ENCODE data around the gene FAAP100.

Gene FAAP100

GRCh38 chr17:81537856-81538555 lies 14.1 kb downstream of the FAAP100 start:
- Histone ChIP-seq H3K27ac (no peak overlapping the region), H3K4me3 (ENCODE audit: low read depth, low read length) (no peak overlapping the region), H3K27me3 (replicated peaks) (peaks cover 6% of the 10 kb centered on the region), H3K36me3 (replicated peaks) (peaks cover 14% of the 10 kb centered on the region)
- in situ Hi-C loops (cut with HindIII; ENCODE audit: low pct_ligation_motif_present, low sequenced_read_pairs), result no loop called here
- no peak for DNase-seq
- no peak for TF ChIP-seq CTCF (IDR thresholded peaks at IDR 0.05; ENCODE audit: low read depth, low read length, missing control alignments)

GRCh38 chr17:81537343-81537855 lies 14.8 kb downstream of the FAAP100 start:
- no peak overlapping the region for H3K4me3 ChIP-seq (ENCODE audit: low read depth, low read length)
- H3K27ac ChIP-seq, result no peak overlapping the region
- DNase-seq, result no peak
- H3K36me3 ChIP-seq (replicated peaks), result peaks cover 14% of the 10 kb centered on the region
- peaks cover 6% of the 10 kb centered on the region for H3K27me3 ChIP-seq (replicated peaks)
- peak; percentile 72 for TF ChIP-seq CTCF (IDR thresholded peaks at IDR 0.05; ENCODE audit: low read depth, low read length, missing control alignments)
- in situ Hi-C loops (cut with HindIII; ENCODE audit: low pct_ligation_motif_present, low sequenced_read_pairs), result no loop called here

- DNase-seq, result no peak
- in situ Hi-C loops (cut with HindIII; ENCODE audit: low pct_ligation_motif_present, low sequenced_read_pairs), result no loop called here
- H3K27ac ChIP-seq, result no peak overlapping the region
- TF ChIP-seq CTCF (IDR thresholded peaks at IDR 0.05; ENCODE audit: low read depth, low read length, missing control alignments), result no peak
- peaks cover 6% of the 10 kb centered on the region for H3K27me3 ChIP-seq (replicated peaks)
- H3K4me3 ChIP-seq (ENCODE audit: low read depth, low read length), result no peak overlapping the region
- peaks cover 12% of the 10 kb centered on the region for H3K36me3 ChIP-seq (replicated peaks)
These were observed 15.6 kb downstream of the FAAP100 start for GRCh38 chr17:81536299-81537290.

GRCh38 chr17:81535480-81536298 lies 16.5 kb downstream of the FAAP100 start:
- Histone ChIP-seq H3K27ac (no peak overlapping the region), H3K27me3 (replicated peaks) (peaks cover 6% of the 10 kb centered on the region), H3K36me3 (replicated peaks) (peaks cover 10% of the 10 kb centered on the region), H3K4me3 (ENCODE audit: low read depth, low read length) (no peak overlapping the region)
- in situ Hi-C loops (cut with HindIII; ENCODE audit: low pct_ligation_motif_present, low sequenced_read_pairs), result no loop called here
- DNase-seq, result no peak
- TF ChIP-seq CTCF (IDR thresholded peaks at IDR 0.05; ENCODE audit: low read depth, low read length, missing control alignments), result no peak

- Histone ChIP-seq H3K4me3 (ENCODE audit: low read depth, low read length) (no peak overlapping the region), H3K27ac (no peak overlapping the region), H3K27me3 (replicated peaks) (peaks cover 6% of the 10 kb centered on the region), H3K36me3 (replicated peaks) (peaks cover 4% of the 10 kb centered on the region)
- TF ChIP-seq CTCF (IDR thresholded peaks at IDR 0.05; ENCODE audit: low read depth, low read length, missing control alignments), result no peak
- DNase-seq, result no peak
- in situ Hi-C loops (cut with HindIII; ENCODE audit: low pct_ligation_motif_present, low sequenced_read_pairs), result no loop called here
These were observed 17.2 kb downstream of the FAAP100 start for GRCh38 chr17:81535007-81535328.

Measured in brain microvascular endothelial cell (primary cell).